ENCODE measurements around the gene GALNT18. TPM values are rescaled to one million over a fixed set of nuclear protein-coding genes. Genes with fewer than 3 reads are reported as not detected.

The GALNT18 gene
- total RNA-seq, 1 experiment from 2014 or later: 14.1 TPM

GRCh38 chr11:11467312-11467711, 154.5 kb downstream of the GALNT18 start:
- Mint-ChIP-seq H3K4me3 (ENCODE audit: unreplicated experiment) (no peak overlapping the region), H3K36me3 (ENCODE audit: insufficient read depth, unreplicated experiment) (no peaks in the 10 kb centered on the region), H3K27me3 (ENCODE audit: insufficient read depth, unreplicated experiment) (no peaks in the 10 kb centered on the region), H3K9me3 (ENCODE audit: unreplicated experiment) (no peaks in the 10 kb centered on the region), H3K27ac (ENCODE audit: low read depth, unreplicated experiment) (no peak overlapping the region), H3K4me1 (ENCODE audit: insufficient read depth, unreplicated experiment) (no peaks in the 10 kb centered on the region)
- BruUV-seq (replicated peaks): no TSS peak
- ChIA-PET CTCF (no interaction called here), POLR2A (interaction anchor here (0.6 to 0.9 kb wide), 2 partner anchors 10 to 231 kb away, joined by 3 read pairs; no protein-coding TSS in a partner anchor)
- no peak for DNase-seq (ENCODE audit: unreplicated experiment)
- no peak for TF ChIP-seq CTCF (IDR thresholded peaks at IDR 0.05; ENCODE audit: unreplicated experiment)
- intact Hi-C loops (cut with micrococcal nuclease): no loop called here

GRCh38 chr11:11464555-11464954, 157.2 kb downstream of the GALNT18 start:
- ChIA-PET POLR2A (no interaction called here), CTCF (interaction anchor here (0.6 to 0.7 kb wide), 2 partner anchors 29 to 229 kb away, joined by 3 read pairs; no protein-coding TSS in a partner anchor)
- Mint-ChIP-seq H3K27ac (ENCODE audit: low read depth, unreplicated experiment) (no peak overlapping the region), H3K9me3 (ENCODE audit: unreplicated experiment) (no peaks in the 10 kb centered on the region), H3K27me3 (ENCODE audit: insufficient read depth, unreplicated experiment) (no peaks in the 10 kb centered on the region), H3K4me3 (ENCODE audit: unreplicated experiment) (no peak overlapping the region), H3K36me3 (ENCODE audit: insufficient read depth, unreplicated experiment) (no peaks in the 10 kb centered on the region), H3K4me1 (ENCODE audit: insufficient read depth, unreplicated experiment) (no peaks in the 10 kb centered on the region)
- no TSS peak for BruUV-seq (replicated peaks)
- no peak for TF ChIP-seq CTCF (IDR thresholded peaks at IDR 0.05; ENCODE audit: unreplicated experiment)
- intact Hi-C loops (cut with micrococcal nuclease): no loop called here
- DNase-seq (ENCODE audit: unreplicated experiment): peak; percentile 22

- Mint-ChIP-seq H3K27me3 (ENCODE audit: insufficient read depth, unreplicated experiment) (no peaks in the 10 kb centered on the region), H3K27ac (ENCODE audit: low read depth, unreplicated experiment) (no peak overlapping the region), H3K4me3 (ENCODE audit: unreplicated experiment) (no peak overlapping the region), H3K36me3 (ENCODE audit: insufficient read depth, unreplicated experiment) (no peaks in the 10 kb centered on the region), H3K9me3 (ENCODE audit: unreplicated experiment) (no peaks in the 10 kb centered on the region), H3K4me1 (ENCODE audit: insufficient read depth, unreplicated experiment) (no peaks in the 10 kb centered on the region)
- CTCF ChIA-PET: no interaction called here
- POLR2A ChIA-PET: no interaction called here
- intact Hi-C loops (cut with micrococcal nuclease): no loop called here
- no peak for DNase-seq (ENCODE audit: unreplicated experiment)
- no TSS peak for BruUV-seq (replicated peaks)
- TF ChIP-seq CTCF (IDR thresholded peaks at IDR 0.05; ENCODE audit: unreplicated experiment): no peak
Measured at GRCh38 chr11:11463405-11463804, 158.4 kb downstream of the GALNT18 start.

- intact Hi-C loops (cut with micrococcal nuclease): no loop called here
- ChIA-PET CTCF (interaction anchor here (1.1 kb wide), 1 partner anchor 29 kb away, joined by 3 read pairs; no protein-coding TSS in a partner anchor), POLR2A (no interaction called here)
- no peak for DNase-seq (ENCODE audit: unreplicated experiment)
- no peaks in the 10 kb centered on the region for H3K27me3 Mint-ChIP-seq (ENCODE audit: insufficient read depth, unreplicated experiment)
- no peaks in the 10 kb centered on the region for H3K9me3 Mint-ChIP-seq (ENCODE audit: unreplicated experiment)
- no peak overlapping the region for H3K27ac Mint-ChIP-seq (ENCODE audit: low read depth, unreplicated experiment)
- no peak overlapping the region for H3K4me3 Mint-ChIP-seq (ENCODE audit: unreplicated experiment)
- H3K36me3 Mint-ChIP-seq (ENCODE audit: insufficient read depth, unreplicated experiment): no peaks in the 10 kb centered on the region
- no TSS peak for BruUV-seq (replicated peaks)
- no peaks in the 10 kb centered on the region for H3K4me1 Mint-ChIP-seq (ENCODE audit: insufficient read depth, unreplicated experiment)
- TF ChIP-seq CTCF (IDR thresholded peaks at IDR 0.05; ENCODE audit: unreplicated experiment): no peak
Measured at GRCh38 chr11:11461473-11461872, 160.3 kb downstream of the GALNT18 start.

All from MCF 10A (cell line).